GM15510 (cell line): ENCODE measurements around the gene TRNT1.

ENCODE experiments used
- POLR2A ChIP-seq: IDR thresholded peaks from 3 replicates; pipeline ENCODE4 v1.6.1; 2011; ENCODE audit warnings: borderline replicate concordance; ENCODE audit not compliant: insufficient read length; ENCODE audit errors: extremely low read depth

Gene TRNT1

GRCh38 chr3:3105246-3105645 lies 21.5 kb upstream of the TRNT1 start:
- TF ChIP-seq POLR2A, result no peak

- TF ChIP-seq POLR2A, result no peak
Observed at GRCh38 chr3:3105815-3106214, 20.9 kb upstream of the TRNT1 start.

- no peak for TF ChIP-seq POLR2A
Observed at GRCh38 chr3:3107181-3107580, 19.6 kb upstream of the TRNT1 start.

- TF ChIP-seq POLR2A, result no peak
Observed at GRCh38 chr3:3107858-3108257, 18.9 kb upstream of the TRNT1 start.

- TF ChIP-seq POLR2A, result no peak
Observed at GRCh38 chr3:3109407-3110298, 17.1 kb upstream of the TRNT1 start.

- no peak for TF ChIP-seq POLR2A
Observed at GRCh38 chr3:3110299-3110630, 16.5 kb upstream of the TRNT1 start, which contains the start of gene IL5RA. Gene IL5RA (minus strand): TSS chr3:3110374. CDS start chr3:3104984, 5,390 bp downstream.

- no peak for TF ChIP-seq POLR2A
Observed at GRCh38 chr3:3110749-3111361, 15.9 kb upstream of the TRNT1 start.

- TF ChIP-seq POLR2A, result no peak
Observed at GRCh38 chr3:3113042-3113709, 13.6 kb upstream of the TRNT1 start.

- no peak for TF ChIP-seq POLR2A
Observed at GRCh38 chr3:3117651-3118050, 9.1 kb upstream of the TRNT1 start.

- no peak for TF ChIP-seq POLR2A
Observed at GRCh38 chr3:3119393-3119851, 7.3 kb upstream of the TRNT1 start.

GRCh38 chr3:3125977-3126376 lies 763 bp upstream of the TRNT1 start:
- TF ChIP-seq POLR2A, result no peak

- no peak for TF ChIP-seq POLR2A
Observed at GRCh38 chr3:3127432-3128010, 781 bp downstream of the TRNT1 start.

GRCh38 chr3:3129579-3129978 lies 2.8 kb downstream of the TRNT1 start:
- no peak for TF ChIP-seq POLR2A

GRCh38 chr3:3133500-3133899 lies 6.8 kb downstream of the TRNT1 start:
- TF ChIP-seq POLR2A, result no peak
